Sigmoid colon (tissue), 4 donors: ENCODE data around the gene ANTXR2.

Source experiments
- POLR2AphosphoS5 ChIP-seq, 4 donors: sonication (generic); formaldehyde crosslinking; IDR thresholded peaks; one replicate each; pipeline ENCODE4 v1.6.1; 2017; ENCODE audit warnings: antibody characterized with exemption in 4 of 4
- TF ChIP-seq, protein P1 (sequence below), 4 experiments: fragments of 450-650 bp in 3 of 4; fragments of 200-600 bp in 1 of 4; IDR thresholded peaks; one replicate each; pipeline ENCODE4 v1.5.1; 2016 to 2019; ENCODE audit warnings: antibody characterized with exemption in 4 of 4, mild to moderate bottlenecking in 3 of 4, moderate library complexity in 2 of 4

DNA sequence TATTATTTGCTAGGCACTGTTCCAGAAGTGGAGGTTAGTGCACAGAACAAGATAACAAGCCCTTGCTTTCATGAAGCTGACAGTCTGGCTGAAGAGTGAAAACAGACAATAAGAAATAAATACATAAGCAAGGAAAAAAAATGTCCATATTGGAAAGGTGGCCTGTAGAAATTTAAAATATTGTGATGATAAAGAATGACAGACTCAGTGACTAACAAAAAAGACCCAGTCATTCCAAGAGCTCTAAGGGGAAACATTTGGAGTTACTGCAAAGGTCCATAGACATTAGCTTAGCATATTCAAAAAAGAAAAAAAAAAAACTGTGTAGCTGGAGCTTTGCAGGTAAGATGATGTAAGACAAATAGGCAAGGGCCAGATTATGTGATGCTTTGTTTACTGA, 1.0 kb upstream of the ANTXR2 start:
- TF ChIP-seq, protein P1, sequence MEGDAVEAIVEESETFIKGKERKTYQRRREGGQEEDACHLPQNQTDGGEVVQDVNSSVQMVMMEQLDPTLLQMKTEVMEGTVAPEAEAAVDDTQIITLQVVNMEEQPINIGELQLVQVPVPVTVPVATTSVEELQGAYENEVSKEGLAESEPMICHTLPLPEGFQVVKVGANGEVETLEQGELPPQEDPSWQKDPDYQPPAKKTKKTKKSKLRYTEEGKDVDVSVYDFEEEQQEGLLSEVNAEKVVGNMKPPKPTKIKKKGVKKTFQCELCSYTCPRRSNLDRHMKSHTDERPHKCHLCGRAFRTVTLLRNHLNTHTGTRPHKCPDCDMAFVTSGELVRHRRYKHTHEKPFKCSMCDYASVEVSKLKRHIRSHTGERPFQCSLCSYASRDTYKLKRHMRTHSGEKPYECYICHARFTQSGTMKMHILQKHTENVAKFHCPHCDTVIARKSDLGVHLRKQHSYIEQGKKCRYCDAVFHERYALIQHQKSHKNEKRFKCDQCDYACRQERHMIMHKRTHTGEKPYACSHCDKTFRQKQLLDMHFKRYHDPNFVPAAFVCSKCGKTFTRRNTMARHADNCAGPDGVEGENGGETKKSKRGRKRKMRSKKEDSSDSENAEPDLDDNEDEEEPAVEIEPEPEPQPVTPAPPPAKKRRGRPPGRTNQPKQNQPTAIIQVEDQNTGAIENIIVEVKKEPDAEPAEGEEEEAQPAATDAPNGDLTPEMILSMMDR (IDR thresholded peaks at IDR 0.05) = no peak
- no peak for TF ChIP-seq POLR2AphosphoS5 (IDR thresholded peaks at IDR 0.05)
